ENCODE data around the gene TFEB.

DNA sequence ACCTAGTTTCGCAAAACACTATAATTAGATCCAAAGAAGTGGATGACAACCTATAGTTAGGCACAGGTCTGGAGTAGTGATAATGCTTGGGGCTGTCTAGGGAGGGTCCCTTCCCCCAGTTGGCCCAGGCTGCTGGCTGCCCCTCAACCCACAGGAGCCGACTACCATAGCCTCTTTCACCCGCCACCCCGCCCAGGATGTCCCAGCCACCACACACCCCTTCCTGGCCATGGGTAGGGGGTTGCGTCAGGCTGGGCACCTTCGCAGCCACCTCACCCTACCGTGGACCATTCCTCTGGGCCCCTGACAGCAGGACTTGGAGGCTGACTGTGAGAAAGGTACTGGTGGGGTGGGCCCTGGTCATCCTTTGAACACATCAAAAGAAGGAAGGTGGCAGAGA lies 8.5 kb downstream of the TFEB start:
- TF ChIP-seq, protein P1, sequence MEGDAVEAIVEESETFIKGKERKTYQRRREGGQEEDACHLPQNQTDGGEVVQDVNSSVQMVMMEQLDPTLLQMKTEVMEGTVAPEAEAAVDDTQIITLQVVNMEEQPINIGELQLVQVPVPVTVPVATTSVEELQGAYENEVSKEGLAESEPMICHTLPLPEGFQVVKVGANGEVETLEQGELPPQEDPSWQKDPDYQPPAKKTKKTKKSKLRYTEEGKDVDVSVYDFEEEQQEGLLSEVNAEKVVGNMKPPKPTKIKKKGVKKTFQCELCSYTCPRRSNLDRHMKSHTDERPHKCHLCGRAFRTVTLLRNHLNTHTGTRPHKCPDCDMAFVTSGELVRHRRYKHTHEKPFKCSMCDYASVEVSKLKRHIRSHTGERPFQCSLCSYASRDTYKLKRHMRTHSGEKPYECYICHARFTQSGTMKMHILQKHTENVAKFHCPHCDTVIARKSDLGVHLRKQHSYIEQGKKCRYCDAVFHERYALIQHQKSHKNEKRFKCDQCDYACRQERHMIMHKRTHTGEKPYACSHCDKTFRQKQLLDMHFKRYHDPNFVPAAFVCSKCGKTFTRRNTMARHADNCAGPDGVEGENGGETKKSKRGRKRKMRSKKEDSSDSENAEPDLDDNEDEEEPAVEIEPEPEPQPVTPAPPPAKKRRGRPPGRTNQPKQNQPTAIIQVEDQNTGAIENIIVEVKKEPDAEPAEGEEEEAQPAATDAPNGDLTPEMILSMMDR (IDR thresholded peaks at IDR 0.05): no peak
- TF ChIP-seq POLR2AphosphoS5 (IDR thresholded peaks at IDR 0.05; ENCODE audit: insufficient read depth in 1 of 2, low read depth in 1 of 2) (no peak), POLR2A (IDR thresholded peaks at IDR 0.05) (no peak)
